Measurements from ENCODE around the gene ARL5B.

Gene ARL5B

DNA sequence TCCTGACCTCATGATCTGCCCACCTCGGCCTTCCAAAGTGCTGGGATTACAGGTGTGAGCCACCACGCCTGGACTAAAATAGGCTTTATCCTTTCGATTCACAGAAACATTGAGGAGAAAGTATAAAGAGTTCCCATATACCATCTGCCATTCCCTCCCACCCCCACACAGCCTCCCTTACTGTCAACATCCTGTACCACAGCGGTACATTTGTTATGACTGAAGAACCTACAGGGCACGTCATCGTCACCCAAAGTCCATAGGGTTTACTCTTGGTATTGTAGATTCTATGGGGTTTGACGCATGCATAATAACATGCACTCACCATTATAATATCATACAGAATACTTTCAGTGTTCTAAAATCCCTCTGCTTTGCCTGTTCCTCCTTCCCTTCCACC is 28.0 kb downstream of the ARL5B start:
- no peak overlapping the region for H3K4me3 ChIP-seq (ENCODE audit: low read length)
- TF ChIP-seq, protein P1, sequence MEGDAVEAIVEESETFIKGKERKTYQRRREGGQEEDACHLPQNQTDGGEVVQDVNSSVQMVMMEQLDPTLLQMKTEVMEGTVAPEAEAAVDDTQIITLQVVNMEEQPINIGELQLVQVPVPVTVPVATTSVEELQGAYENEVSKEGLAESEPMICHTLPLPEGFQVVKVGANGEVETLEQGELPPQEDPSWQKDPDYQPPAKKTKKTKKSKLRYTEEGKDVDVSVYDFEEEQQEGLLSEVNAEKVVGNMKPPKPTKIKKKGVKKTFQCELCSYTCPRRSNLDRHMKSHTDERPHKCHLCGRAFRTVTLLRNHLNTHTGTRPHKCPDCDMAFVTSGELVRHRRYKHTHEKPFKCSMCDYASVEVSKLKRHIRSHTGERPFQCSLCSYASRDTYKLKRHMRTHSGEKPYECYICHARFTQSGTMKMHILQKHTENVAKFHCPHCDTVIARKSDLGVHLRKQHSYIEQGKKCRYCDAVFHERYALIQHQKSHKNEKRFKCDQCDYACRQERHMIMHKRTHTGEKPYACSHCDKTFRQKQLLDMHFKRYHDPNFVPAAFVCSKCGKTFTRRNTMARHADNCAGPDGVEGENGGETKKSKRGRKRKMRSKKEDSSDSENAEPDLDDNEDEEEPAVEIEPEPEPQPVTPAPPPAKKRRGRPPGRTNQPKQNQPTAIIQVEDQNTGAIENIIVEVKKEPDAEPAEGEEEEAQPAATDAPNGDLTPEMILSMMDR (conservative IDR thresholded peaks at IDR 0.05; ENCODE audit: low read depth, low read length): no peak
- no peak for DNase-seq (ENCODE audit: low read depth)

DNA sequence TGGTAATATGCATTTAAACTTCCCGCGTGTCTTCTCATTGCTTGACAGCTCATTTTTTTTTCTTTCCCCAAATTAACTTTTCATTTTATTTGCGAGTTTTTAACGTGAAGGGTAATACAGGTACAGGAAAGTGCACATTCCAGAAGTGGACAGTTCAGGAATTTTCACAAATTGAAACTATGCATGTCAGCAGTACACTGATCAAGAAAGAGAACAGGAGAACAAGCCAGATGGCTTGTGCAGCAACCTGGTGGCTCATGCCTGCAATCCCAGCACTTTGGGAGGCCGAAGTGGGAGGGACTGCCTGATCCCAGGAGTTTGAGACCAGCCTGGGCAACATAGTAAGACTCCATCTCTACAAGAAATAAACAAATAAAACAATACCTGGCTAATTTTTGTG is 28.5 kb downstream of the ARL5B start:
- TF ChIP-seq, protein P1 (conservative IDR thresholded peaks at IDR 0.05; ENCODE audit: low read depth, low read length): no peak
- no peak overlapping the region for H3K4me3 ChIP-seq (ENCODE audit: low read length)
- no peak for DNase-seq (ENCODE audit: low read depth)

DNA sequence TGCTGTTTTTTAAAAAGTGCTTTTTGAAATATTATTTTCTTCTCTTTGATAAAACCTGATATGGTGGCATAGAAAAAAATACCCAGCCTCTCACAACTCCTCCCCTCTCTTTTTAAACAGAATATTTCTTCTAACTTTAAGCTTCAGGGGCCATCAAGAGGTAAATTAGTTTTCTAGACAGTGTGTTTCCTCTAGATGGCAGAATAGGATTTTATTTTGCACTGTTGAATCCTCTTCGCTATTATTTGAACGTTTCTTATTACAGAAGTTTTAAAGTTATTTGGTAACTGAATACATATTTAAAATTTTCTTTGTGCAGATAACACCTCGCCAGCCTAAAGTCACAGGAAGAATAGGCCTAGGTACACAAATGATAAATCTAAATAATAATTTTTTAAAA is 30.3 kb downstream of the ARL5B start:
- TF ChIP-seq, protein P1 (conservative IDR thresholded peaks at IDR 0.05; ENCODE audit: low read depth, low read length): peak; percentile 43
- no peak for DNase-seq (ENCODE audit: low read depth)
- H3K4me3 ChIP-seq (ENCODE audit: low read length): no peak overlapping the region

DNA sequence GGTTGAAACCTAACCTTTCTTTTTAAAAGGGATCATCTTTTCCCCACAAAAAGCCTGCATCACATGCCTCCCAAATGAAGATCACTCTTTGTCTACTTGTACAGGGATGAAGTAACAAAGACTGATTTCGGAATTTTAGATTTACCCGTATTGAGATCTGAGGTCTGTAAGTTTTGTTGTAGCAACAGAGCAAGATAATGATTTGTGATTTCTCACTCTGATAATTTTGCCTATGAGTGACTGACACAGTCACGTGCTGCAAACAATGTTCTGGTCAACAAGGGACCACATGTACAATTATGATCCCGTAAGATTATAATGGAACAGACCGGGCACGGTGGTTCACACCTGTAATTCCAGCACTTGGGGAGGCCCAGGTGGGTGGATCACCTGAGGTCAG is 31.3 kb downstream of the ARL5B start:
- no peak for DNase-seq (ENCODE audit: low read depth)
- TF ChIP-seq, protein P1 (conservative IDR thresholded peaks at IDR 0.05; ENCODE audit: low read depth, low read length): no peak

DNA sequence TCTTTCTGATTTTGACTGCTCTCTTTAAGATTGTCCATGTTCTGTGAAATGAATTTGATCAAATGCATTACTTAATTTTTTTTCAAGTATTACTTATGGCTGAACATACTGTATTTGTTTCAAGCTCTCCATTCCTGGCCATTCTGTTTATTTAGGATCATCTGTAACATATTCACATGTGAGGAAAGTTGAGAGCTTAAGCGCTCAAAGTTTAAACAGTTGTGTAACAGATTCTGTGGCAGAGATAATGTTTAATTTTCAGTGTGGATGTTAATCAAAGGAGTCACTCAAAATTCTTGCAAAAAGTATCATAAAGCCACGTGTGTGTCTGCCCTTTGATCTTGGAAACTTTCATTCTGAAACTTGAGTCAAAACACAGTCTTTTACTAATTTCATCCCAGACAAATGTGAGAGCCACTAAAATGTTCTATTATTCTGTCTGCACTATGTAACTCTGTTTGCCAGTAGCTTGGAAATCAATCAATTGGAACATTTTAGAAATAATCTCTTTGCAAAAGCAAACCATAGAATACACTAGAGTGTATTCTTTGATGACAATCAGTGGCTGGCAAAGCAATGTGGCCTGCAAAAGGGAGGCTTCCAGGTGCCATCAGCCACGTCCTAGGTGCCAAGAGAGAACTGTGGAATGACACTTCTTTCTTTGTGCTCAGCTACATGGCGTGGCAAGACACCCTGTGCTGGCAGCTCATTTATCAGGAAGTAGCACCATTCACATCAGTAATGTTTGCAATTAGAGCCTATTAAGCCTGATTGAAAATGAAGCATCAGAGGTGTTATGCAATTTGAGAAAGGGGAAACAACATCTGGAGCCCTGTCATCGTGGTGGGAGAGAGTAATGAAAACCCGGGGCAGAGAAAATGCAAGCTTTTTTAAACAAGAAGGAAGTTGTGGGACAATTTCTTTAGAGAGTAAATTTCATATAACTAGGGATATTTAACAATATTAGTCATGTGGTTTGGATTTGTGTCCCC is 40.9 kb downstream of the ARL5B start:
- TF ChIP-seq, protein P1 (conservative IDR thresholded peaks at IDR 0.05; ENCODE audit: low read depth, low read length): no peak
- H3K4me3 ChIP-seq (ENCODE audit: low read length): no peak overlapping the region
- DNase-seq (ENCODE audit: low read depth): no peak

More for the DNA sequence above, 31.3 kb downstream of the ARL5B start:
- H3K4me3 ChIP-seq (ENCODE audit: low read length): no peak overlapping the region

DNA sequence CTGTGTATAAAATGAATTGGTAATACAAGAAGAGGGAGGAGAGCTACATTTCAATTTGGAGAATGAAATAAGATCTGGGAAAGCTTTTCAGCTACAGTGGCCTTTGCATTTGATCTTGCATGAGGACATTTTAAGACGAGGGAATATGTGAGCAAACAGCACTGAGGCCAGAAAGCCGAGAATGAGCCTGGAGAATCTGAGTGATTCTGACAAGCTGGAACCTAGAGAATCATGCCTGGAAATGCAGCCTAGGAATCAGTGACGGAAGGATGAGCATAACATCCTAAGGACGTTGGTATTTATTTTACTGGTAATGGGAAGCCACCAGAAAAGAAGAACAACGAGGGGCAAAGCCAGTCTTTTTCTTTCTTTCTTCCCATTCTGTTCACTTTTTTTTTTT is 44.3 kb downstream of the ARL5B start:
- TF ChIP-seq, protein P1 (conservative IDR thresholded peaks at IDR 0.05; ENCODE audit: low read depth, low read length): no peak
- DNase-seq (ENCODE audit: low read depth): no peak

DNA sequence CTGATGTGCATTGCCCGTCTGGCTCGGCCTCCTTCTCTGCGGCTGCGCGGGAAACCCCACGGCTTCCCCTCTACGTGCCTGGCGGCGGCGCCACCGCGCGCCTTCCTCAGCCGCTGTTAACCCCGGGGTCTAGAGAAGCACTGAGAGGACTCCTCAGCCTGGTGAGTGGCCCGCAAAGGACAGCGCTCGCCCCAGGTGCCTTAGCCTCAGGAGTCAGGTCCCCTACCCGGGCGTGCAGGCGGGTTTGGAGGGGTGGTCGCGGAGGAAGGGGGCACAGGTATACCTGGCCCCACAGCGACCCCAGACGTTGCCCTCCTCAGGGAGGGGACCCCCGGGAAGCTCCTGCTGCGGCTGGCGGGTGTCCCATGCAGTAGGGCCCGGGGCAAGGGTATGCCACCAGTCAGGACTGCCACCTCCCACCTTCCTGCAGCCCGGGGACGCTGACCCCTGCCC is 51.0 kb downstream of the ARL5B start:
- TF ChIP-seq, protein P1 (conservative IDR thresholded peaks at IDR 0.05; ENCODE audit: low read depth, low read length): no peak
- H3K4me3 ChIP-seq (ENCODE audit: low read length): no peak overlapping the region
- DNase-seq (ENCODE audit: low read depth): no peak

More for the DNA sequence above, 44.3 kb downstream of the ARL5B start:
- no peak overlapping the region for H3K4me3 ChIP-seq (ENCODE audit: low read length)
